Stimulated activated CD4-positive, alpha-beta T cell treated with anti-CD3 and anti-CD28 coated beads, Interleukin-15, amount 100 ng/mL, for 48 hours (primary cell): ENCODE measurements around the gene RARRES2.

Source experiments
- DNase-seq, 2 donors: peaks; one replicate each; pipeline ENCODE4 v3.0.0-alpha.2; 2020; ENCODE audit warnings: low read depth in 2 of 2

The RARRES2 gene

DNA sequence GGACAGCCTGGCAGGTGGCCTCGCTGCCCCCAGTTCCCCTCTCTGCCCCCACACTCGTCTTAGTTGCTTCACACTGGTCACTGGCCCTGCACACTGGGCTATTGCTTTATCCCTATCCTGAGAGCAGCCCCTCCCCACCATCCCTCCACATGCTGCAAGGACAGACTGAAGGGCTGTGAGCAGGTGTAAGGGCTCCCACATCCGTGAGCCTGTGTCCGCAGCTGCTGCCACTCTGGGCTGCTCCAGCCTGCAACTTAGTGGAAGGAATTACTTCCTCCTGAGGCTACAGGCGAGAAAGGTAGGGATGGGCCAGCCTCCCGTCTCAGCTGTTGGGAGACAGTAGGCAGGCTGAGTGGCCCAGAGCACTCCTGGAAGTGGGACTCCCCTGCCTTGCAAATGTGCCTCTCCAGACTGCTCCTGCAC lies 3.8 kb downstream of the RARRES2 start:
- no peak for DNase-seq

DNA sequence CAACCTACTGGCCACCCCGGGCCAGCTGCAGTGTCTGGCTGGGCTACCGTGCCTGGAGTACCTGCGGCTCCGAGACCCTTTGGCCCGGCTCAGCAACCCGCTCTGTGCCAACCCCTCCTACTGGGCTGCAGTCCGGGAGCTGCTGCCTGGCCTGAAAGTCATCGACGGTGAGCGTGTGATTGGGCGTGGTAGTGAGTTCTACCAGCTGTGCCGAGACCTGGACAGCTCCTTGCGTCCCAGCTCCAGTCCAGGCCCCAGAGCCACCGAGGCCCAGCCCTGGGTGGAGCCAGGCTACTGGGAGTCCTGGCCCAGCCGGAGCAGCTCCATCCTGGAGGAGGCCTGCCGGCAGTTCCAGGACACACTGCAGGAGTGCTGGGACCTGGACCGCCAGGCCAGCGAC lies 4.2 kb downstream of the RARRES2 start:
- no peak for DNase-seq

DNA sequence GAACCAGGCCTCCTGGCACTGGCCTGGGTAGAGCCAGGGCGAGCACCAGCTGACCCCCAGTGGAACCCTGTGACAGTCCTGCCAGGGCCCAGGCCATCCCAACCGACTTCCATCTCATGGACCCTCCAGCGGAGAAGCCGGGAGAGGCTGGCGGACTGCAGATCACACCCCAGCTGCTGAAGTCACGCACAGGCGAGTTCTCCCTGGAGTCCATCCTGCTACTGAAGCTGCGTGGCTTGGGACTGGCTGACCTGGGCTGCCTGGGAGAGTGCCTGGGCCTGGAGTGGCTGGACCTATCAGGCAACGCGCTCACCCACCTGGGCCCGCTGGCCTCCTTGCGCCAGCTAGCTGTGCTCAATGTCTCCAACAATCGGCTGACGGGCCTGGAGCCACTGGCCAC lies 4.7 kb downstream of the RARRES2 start:
- no peak for DNase-seq

DNA sequence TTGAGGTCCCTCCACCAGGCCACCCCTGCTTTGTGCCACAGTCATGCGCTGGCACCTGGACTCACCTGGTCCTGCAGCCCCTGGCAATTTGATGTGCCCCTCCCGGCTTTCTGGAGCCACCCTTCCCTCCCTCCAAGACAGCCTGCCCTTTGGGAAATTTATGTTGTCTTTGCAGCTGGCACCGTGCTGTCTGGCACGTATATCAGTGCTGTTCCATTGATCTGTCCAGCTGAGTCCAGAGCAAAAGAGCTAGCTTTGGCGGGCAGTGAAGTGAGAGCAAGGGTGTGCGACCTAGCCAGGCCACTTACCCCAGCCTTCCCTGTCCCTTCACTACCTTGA lies 5.7 kb downstream of the RARRES2 start:
- no peak for DNase-seq

DNA sequence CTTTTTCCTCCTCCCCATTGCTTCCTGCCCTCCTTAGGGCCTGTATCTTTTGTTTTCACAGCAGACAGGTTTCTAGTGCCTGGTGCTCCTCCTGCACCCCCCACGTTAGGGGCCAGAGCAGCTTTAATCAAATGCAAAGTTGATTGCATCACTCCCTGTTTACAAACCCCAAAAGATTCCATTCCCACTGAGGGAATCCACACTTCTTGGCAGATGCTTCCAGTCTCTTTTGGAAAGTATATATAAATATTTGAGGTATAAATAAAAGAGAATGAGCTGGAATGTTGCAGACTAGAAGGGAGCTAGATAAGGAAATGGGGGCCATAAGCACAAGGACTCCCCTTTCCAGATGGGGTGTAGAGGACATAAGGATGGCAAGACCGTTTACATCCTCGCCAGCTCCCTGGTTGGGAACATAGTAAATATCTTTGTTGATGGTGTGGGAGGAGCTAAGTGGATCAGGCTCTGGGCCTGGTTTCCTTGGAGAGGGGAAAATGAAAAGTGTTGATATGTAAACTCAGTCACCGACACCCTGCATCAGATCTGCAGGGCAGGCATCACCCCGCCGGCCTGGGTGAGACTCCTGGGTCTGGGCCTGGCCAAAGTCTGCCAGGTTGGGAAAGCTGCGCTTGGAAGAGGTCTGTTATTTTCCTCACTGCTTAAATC lies 6.2 kb downstream of the RARRES2 start:
- no peak for DNase-seq

DNA sequence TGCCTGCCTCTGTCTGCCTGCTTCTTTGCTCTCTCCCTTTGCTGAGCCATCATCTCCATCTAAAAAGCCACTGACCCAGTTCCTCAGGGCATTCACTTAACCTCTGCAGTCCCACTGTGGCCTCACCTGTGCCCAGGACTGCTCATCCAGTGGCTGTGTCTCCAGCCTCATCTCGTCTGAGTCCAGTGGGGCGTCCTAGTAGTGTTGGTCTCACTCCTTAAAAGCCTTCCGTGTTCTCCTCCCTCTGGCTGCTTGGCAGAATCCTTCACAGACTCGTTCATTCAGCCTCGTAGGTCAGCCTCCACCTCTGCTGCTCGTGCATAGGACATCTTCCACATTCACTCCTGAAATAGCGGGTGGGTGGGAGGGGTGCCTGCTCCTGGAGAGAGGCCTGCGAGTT lies 7.3 kb downstream of the RARRES2 start:
- no peak for DNase-seq

DNA sequence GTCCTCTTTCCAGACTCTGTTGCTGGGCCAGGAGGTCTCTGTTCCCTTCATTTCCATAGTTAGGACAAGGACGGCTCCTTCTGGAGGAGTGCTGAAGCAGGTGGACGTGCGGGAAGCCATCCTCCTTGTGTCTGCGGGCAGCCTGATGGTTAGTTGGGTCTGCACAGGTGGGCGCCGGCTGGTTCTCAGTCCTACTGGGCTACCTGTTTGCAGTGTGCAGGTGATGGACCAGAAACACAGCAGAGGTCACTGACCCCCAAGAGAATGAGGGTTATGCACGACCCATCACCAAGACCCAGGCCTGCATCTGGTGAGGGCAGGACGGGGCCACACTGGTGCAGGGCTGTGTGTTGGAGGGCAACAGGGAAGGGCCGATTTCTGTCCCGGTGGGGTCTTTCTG lies 7.8 kb downstream of the RARRES2 start:
- no peak for DNase-seq

DNA sequence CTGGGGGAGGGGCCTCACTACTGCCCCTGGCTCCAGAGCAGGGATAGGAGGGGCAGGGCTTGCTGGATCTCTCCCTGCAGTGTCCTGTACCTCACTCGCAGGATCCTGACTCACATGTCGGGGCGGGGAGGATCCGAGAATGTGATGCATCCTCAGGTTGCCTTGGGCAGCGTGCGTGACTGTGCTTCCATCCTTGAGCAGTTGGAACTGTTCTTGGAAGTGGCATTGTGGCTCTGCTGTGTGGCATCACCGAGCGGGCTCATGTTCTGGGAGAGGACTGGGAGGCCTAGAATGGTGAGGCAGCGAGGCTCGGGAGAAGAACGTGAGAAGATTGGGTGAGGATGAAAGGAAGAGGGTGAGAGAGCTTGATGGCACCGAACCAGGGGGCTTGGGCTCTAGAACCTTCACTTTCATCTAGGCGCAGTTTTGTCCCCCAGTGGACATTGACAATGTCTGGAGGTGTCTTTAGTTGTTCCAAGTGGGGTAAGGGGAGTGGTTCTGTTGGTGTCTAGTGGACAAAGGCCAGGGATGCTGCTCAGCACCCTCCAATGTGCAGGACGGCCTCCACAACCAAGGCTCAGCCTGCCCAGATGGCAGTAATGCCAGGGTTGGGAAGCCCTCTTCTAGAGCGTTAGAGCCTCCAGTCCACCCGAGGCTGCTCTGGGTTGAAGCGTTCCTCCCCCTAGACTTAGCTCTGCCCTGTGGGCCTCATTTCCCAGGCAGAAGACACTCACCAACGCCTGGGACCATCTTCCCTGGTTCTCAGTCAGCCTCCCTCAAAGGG lies 8.4 kb downstream of the RARRES2 start:
- no peak for DNase-seq

DNA sequence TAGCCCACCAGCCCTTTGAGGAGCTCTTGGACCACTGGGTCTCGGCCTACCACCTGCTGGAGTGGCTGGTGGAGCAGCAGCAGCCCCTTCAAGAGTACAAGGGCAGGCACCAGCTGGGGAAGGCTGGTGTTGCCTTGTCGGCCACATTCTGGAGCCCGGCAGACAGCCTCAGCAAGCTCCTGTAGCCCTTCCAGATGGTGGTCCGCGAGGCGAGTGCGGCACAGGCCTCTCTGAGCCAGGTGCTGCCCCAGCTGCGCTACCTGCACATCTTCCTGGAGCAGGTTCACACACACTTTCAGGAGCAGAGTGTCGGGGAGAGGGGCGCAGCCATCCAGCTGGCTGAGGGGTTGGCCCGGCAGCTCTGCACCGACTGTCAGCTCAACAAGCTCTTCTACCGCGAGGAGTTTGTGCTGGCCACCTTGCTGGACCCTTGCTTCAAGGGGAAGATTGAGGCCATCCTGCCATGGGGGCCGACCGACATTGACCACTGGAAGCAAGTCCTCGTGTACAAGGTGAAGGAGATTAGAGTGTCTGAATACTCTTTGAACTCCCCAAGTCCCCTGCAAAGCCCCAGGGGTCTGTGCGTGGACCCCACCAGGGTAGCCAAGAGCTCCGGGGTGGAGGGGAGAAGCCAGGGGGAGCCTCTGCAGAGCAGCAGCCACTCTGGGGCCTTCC lies 11.1 kb downstream of the RARRES2 start:
- DNase-seq, result no peak

DNA sequence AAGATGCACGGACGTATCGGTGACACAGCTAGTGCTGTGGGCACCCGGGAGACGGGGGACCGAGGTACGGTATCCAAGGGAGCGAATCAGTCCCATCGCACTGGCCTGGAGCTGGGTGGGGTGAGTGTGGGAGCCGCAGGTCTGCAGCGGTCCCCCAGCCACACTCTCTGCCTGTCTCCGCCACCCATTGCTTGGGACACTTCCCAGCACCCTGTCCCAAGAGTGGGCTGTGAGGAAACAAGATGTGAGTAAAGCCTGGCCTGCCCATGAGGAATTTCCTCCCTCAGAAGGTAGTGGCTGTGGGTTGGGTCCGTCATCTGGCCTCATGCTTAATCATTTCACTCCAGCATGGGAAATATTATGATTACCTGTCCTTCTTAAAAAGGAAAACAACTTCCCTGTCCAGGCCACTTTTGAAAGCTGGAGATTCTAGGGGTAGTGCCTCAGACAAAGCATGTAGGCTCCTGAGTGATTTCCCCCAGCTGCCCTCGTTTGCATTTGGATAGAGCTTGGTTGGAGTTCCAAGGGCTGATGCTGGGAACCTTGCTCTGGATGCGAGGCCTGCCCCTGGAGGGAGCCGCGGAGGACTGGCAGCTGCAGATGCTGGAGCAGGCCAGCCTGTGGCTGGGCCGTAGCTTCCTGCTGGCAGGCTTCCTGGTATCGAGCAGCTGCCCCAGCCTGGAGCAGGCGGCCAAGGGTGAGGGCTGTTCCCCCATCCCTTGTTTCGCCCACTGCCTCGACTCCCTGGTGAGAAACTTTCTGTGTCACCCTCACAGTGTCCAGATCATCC lies 11.9 kb downstream of the RARRES2 start:
- no peak for DNase-seq

DNA sequence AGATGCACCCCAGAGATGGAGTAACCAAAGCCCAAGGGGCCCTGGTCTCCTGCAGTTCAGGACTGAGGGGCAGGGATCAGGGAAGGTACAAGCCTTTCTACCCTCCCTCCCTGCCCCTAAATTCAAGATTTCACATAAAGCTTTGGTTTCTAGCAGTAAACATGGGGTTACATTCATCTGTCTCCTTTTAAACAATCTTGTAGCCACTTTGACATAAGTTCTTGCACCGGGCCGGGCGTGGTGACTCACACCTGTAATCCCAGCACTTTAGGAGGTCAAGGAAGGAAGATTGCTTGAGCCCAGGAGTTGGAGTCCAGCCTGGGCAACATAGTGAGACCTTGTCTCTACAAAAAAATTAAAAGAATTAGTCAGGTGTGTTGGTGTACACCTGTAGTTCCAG lies 14.1 kb downstream of the RARRES2 start:
- no peak for DNase-seq

DNA sequence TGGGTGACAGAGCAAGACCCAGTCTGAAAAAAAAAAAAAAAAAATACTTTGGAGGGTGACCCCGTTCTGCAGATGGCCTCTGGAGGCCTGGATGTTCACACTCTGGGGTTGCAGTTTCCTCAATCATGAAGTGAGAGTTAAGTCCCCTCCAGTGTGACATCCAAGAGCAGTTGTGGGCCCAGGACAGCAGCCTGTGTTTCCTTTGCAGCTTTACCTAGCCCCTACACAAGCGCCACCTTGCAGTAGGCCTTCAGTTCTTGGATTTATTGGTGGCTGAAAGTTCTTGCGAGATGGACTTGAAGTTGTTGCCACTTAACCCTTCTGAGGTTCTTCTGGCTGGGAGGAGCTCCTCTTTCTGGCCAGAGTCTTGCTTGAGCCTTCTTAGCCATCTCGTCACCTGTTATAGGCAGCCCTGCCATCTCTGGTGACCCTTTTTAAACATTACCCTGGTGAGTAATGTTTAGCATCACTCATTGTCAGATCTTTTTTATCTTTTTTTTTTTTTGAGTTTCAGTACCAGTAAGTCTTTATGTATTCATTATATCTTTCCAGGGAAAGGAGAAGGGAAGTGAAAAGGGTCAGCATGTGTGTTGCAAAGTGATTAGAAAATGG lies 14.7 kb downstream of the RARRES2 start:
- no peak for DNase-seq

DNA sequence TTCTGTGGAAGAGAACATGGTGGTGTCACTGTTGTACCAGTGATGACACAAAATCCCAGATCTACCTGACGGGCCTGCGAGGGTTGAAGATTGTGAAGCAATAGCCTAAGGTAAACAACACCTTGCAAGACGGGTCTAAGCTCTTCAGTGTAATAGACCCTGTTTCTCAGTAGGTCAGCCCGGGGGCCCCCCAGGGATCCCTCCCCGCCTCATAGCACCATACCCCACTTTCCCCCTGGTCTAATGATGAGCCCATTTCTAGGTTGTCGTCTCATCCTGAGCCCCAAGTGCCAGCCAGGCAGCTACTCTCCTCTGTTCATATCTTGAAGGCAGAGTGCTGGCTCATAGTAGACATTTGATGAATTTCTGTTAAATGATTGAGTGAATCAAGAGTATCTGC lies 15.5 kb downstream of the RARRES2 start:
- DNase-seq, result no peak

DNA sequence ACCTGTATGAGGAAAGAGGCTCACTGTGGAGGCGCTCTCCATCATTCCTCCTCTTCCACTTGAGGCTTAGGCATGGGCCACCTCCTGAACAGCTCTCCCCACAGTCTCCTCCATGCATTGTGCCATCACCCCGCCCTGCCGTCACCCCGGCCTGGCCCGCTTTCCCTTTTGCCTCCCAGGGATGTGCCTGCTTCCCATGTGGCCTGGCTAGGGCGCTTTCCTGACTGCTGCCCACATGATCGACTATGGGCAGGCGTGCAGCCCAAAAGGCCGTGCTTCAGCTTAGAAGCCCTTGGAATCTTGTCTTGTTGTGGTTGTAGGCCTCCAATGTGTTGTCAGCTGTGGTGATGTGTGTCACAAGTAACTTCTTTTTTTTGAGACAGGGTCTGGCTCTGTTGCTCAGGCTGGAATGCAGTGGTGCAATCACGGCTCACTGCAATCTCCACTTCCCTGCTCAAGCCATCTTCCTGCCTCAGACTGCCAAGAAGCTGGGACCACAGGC lies 16.3 kb downstream of the RARRES2 start:
- no peak for DNase-seq

DNA sequence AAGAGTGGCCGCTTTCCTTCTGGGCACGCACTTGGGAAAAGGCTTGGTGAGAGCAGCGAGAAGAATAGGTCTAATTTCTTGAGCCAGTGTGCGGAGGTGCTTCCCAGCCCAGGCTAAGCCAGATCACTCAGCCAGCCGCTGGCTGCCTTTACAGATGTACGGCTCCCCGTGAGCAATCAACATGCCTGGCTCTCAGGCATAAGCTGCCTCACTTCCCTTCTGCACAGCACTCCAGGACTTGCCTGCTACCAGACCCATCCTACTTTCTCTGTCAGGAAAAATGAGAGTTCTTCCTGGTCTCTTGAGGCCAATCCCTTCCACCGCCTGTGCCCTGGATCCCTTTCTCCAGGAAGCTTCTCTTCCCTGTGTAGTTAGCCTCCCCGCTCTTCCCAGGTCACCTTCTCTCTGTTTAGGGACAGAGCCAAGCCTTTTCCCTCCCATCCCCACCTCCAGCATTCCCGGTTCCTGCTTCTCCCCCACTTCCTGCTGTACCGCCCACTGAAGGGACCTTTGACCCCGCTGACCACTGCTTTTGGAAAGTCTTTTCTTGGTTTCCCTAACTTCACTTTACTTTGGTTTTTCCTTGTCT lies 17.0 kb downstream of the RARRES2 start:
- no peak for DNase-seq

DNA sequence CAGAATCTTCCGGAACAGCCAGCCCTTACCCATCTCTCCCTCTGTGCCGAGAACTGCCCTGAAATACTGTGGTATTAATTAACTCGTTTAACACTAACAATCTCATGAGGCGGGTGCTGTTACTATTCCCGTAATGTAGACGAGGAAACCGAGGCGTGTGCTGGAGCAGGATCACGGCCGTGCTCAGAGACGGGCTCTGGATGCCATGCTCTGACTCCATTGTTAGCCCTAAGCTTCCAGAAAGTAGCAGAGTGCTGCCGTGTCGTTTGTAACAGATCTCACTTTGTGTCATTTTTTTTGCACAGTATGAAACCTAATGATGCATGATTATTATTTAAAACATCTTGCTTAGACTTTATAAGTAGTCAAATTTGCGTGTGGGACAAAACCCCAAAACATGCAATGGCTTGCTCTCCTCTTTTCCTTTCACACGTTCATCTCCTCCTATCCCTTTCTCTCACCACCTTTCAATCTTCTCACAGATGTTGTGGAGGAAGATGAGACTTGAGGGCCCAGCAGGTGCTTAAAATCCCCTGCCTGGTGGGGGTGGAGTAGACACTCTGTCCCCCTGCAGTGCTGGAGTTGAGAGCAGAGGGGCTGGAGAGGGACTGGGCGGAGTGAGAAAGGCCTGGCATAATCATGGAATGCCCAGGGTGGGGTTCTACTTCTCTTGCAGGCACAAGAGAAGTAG lies 17.6 kb downstream of the RARRES2 start:
- DNase-seq, result no peak

DNA sequence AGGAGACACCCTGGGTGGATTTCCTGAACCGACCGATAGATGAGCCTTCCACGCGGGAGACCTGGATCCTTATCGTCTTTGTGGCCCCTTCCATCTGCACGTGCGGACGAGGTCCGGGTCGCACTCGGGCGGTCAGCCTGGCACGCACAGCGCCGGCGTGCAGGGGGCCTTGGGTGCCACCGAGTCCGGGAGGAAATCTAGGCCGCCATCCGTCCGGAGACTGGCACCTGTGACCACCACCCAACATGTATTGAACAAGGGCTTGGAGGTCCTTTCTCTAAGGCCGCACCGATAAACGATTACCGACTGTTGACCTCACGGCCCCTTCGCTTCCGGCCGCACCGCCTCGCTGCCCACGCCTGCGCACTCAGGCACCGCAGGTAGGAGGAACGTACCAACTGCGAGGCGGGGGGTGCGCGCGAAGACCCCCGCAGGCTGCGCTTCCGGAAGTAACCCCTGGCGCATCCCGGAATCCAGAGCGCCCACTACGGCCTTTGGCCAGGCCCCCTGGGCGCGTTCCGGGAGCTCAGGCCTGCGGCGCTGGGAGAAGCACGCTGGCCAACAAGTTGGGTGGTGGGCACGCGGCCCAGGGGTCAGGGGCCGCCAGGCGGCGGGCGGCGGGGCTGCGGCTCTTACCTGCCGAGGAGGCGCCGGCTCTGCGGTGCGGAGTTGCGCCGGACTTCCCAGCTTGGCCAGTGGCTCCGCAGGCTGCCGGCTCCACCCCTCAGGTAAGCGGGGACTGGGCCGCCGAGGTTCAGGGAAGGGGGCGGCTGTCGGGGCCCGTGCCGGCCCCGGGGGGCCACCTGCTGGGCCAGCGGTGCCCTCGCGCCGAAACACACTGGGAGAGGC lies 18.4 kb downstream of the RARRES2 start, which contains the start of the genes ACTR3C and LRRC61:
Gene ACTR3C, minus strand, starts transcription at position 713 of the 849 bp plus-strand sequence. CDS start 28,249 bp downstream, outside the sequence.
Gene LRRC61, plus strand, starts transcription at position 523 of the 849 bp plus-strand sequence. CDS start 13,507 bp downstream, outside the sequence.
- peak; percentile 38 to 52 for DNase-seq

DNA sequence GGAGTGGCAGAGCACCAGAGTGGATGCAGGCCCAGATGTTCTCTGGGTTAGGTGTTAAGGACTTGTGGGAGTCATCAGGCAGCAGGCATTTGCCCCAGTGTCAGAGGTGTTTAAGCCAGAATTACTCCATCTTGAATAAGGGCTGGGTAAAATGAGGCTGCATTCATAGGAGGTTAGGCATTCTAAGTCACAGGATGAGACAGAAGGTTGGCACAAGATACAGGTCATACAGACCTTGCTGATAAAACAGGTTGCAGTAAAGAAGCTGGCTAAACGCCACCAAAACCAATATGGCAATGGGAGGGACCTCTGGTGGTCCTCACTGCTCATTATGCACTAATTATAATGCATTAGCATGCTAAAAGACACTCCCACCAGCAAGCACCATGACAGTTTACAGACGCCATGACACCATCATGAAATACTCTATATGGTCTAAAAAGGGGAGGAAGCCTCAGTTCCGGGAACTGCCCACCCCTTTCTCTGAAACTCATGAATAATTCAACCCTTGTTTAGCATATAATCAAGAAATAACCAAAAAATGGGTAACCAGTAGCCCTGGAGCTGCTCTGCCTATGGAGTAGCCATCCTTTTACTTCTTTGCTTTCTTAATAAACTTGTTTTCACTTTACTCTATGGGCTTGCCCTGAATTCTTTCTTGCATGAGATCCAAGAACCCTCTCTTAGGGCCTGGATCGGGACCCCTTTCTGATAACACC lies 19.2 kb downstream of the RARRES2 start:
- peak; percentile 56 to 65 for DNase-seq

DNA sequence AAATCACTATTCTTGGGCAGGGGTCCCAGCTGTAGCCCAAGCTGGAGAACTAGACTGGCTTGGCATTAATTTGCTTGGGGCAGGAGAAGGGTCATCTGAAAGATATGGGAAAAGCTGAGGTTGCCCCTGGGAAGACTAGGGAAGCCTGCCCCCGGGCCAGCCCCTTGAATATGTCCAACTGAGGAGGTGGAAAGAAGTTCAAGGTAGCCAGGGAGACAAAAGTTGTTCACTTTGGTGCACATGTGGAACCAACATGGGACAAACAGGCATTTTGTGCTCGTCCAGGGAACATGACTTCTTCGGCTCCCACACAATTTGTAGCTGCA lies 19.7 kb downstream of the RARRES2 start:
- no peak for DNase-seq
